ENCODE data around the gene FOLR2.

Gene FOLR2

DNA sequence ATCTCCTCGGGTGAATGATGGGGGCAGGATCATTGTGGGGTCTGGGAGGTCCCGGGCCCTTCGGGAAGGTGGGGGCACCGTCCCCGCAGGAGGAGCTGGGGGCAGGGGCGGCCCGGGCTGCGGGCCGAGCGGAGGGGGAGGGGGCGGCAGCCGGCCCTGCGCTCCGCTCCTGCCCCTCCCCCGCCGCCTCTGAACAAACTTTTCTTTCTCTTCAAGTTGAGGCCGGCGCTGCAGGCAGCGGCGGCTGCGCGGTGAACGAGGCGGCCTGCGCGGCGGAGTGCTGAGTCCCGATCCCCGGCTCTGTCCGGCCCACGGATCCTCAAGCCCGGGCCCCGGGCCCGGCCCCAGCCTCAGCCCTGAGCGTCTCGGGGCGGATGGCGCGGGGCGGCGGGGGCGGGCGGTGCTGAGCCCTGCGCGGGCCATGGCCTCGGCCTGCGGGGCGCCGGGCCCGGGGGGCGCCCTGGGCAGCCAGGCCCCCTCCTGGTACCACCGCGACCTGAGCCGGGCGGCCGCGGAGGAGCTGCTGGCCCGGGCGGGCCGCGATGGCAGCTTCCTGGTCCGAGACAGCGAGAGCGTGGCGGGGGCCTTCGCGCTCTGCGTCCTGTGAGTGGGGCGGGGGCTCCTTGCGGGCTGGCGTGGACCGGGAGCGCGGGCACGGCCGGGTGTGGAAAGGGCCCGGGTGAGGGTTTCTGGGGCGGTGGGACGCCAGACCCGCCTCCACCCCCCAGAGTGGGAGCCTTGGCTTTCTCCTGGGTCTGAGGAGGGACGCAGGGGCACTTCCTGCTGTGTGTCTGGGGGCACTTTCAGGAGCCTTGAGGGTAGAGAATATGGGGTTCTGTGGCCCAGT, 8.2 kb downstream of the FOLR2 start, which contains the start of gene INPPL1:
TSS of gene INPPL1 (plus strand) at position 204 of the 847 bp plus-strand sequence. CDS start at position 422, 218 bp downstream.
- H3K27me3 ChIP-seq (ENCODE audit: control insufficient read depth, insufficient read depth, low read length): no peaks in the 10 kb centered on the region
- peaks cover 24% of the 10 kb centered on the region for H3K4me1 ChIP-seq (ENCODE audit: control insufficient read depth, insufficient read depth, low read length)
- H3K27ac ChIP-seq (ENCODE audit: low read depth, low read length): peak within 1 kb of the TSS; percentile 95
- H3K36me3 ChIP-seq (ENCODE audit: control insufficient read depth, insufficient read depth, low read length): peaks cover 31% of the 10 kb centered on the region
- peak within 1 kb of the TSS; percentile 80 for H3K4me3 ChIP-seq (ENCODE audit: low read depth, low read length)
- H3K9ac ChIP-seq (ENCODE audit: low read length): peak within 1 kb of the TSS; percentile 95
- H3K9me3 ChIP-seq (ENCODE audit: control insufficient read depth, insufficient read depth, low read depth, low read length): no peaks in the 10 kb centered on the region

- Histone ChIP-seq H3K9me3 (ENCODE audit: control insufficient read depth, insufficient read depth, low read depth, low read length) (no peaks in the 10 kb centered on the region), H3K36me3 (ENCODE audit: control insufficient read depth, insufficient read depth, low read length) (peaks cover 38% of the 10 kb centered on the region), H3K9ac (ENCODE audit: low read length) (peak overlapping the region; percentile 95), H3K27ac (ENCODE audit: low read depth, low read length) (no peak overlapping the region; the same call in 1 of the 2 replicates), H3K4me1 (ENCODE audit: control insufficient read depth, insufficient read depth, low read length) (peaks cover 24% of the 10 kb centered on the region), H3K27me3 (ENCODE audit: control insufficient read depth, insufficient read depth, low read length) (no peaks in the 10 kb centered on the region), H3K4me3 (ENCODE audit: low read depth, low read length) (peak overlapping the region; percentile 80)
Measured at GRCh38 chr11:72225411-72225951, 8.9 kb downstream of the FOLR2 start.

GRCh38 chr11:72226701-72227100, 10.1 kb downstream of the FOLR2 start:
- Histone ChIP-seq H3K4me3 (ENCODE audit: low read depth, low read length) (no peak overlapping the region), H3K27me3 (ENCODE audit: control insufficient read depth, insufficient read depth, low read length) (no peaks in the 10 kb centered on the region), H3K27ac (ENCODE audit: low read depth, low read length) (no peak overlapping the region), H3K36me3 (ENCODE audit: control insufficient read depth, insufficient read depth, low read length) (peaks cover 50% of the 10 kb centered on the region), H3K4me1 (ENCODE audit: control insufficient read depth, insufficient read depth, low read length) (peaks cover 16% of the 10 kb centered on the region), H3K9me3 (ENCODE audit: control insufficient read depth, insufficient read depth, low read depth, low read length) (no peaks in the 10 kb centered on the region), H3K9ac (ENCODE audit: low read length) (no peak overlapping the region)

DNA sequence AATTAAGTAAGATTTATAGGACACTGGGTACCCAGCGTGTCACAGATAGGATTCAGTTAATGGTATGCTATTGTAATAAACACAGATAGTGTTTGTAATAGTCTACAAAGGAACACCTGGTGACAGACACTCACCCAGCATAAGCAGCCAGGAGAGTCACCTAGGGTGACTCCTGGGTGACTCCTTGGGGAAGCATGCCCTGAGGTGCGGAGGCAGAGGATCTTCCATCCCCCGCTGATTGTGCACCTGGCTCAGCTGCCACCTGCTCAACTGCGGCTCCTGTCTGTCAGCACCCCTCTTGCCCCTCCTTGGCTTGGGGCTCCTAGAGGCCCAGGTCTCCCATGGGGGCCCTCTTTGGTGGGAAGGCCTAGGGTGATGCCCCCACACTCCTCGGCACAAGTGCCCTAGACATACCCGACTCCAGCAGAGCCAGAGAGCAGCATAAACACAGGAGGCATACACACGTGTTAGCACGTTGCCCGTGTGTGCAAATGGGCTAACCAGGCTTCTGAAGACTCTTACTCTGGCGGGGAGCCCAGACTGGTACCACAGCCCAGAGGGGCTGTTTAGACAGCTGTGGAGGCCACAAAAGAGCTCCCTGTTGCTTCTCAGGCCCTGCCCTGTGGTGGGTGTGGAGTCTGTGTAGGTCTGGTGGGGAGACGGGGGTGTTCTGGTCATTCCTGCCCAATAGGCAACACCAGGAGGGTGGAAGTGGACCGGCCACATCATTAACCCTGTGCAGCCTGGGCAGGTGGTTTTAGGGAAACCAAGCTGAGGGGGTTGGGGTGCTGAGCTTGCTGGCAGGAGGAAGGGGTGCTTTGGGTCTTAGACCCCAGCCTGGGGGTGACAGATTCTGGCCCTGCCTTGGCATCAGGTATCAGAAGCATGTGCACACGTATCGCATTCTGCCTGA, 11.0 kb downstream of the FOLR2 start:
- Histone ChIP-seq H3K9ac (ENCODE audit: low read length) (no peak overlapping the region), H3K27me3 (ENCODE audit: control insufficient read depth, insufficient read depth, low read length) (no peaks in the 10 kb centered on the region), H3K4me1 (ENCODE audit: control insufficient read depth, insufficient read depth, low read length) (peaks cover 8% of the 10 kb centered on the region), H3K9me3 (ENCODE audit: control insufficient read depth, insufficient read depth, low read depth, low read length) (no peaks in the 10 kb centered on the region), H3K4me3 (ENCODE audit: low read depth, low read length) (no peak overlapping the region), H3K36me3 (ENCODE audit: control insufficient read depth, insufficient read depth, low read length) (peaks cover 59% of the 10 kb centered on the region), H3K27ac (ENCODE audit: low read depth, low read length) (no peak overlapping the region)

- Histone ChIP-seq H3K27ac (ENCODE audit: low read depth, low read length) (no peak overlapping the region), H3K9ac (ENCODE audit: low read length) (no peak overlapping the region), H3K4me3 (ENCODE audit: low read depth, low read length) (no peak overlapping the region), H3K36me3 (ENCODE audit: control insufficient read depth, insufficient read depth, low read length) (peaks cover 66% of the 10 kb centered on the region), H3K27me3 (ENCODE audit: control insufficient read depth, insufficient read depth, low read length) (no peaks in the 10 kb centered on the region), H3K4me1 (ENCODE audit: control insufficient read depth, insufficient read depth, low read length) (peaks cover 4% of the 10 kb centered on the region), H3K9me3 (ENCODE audit: control insufficient read depth, insufficient read depth, low read depth, low read length) (no peaks in the 10 kb centered on the region)
Measured at GRCh38 chr11:72228229-72228843, 11.7 kb downstream of the FOLR2 start.

DNA sequence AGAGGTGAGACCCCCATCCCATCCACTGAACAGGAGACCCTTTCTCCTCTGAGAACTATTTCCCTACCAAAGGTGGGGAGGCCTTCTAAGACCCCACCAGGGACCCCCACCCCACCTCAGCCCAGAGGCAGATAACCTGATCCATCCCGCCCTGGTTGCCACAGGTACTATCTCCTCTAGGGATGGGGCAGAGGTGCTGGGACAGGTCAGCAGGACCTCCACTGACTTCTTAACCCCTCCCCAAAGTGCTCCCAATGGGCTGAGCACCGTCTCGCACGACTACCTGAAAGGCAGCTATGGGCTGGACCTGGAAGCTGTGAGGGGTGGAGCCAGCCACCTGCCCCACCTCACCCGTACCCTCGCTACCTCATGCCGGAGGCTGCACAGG, 12.2 kb downstream of the FOLR2 start:
- Histone ChIP-seq H3K9me3 (ENCODE audit: control insufficient read depth, insufficient read depth, low read depth, low read length) (no peaks in the 10 kb centered on the region), H3K4me3 (ENCODE audit: low read depth, low read length) (no peak overlapping the region), H3K4me1 (ENCODE audit: control insufficient read depth, insufficient read depth, low read length) (peaks cover 4% of the 10 kb centered on the region), H3K36me3 (ENCODE audit: control insufficient read depth, insufficient read depth, low read length) (peaks cover 71% of the 10 kb centered on the region), H3K9ac (ENCODE audit: low read length) (no peak overlapping the region), H3K27ac (ENCODE audit: low read depth, low read length) (no peak overlapping the region), H3K27me3 (ENCODE audit: control insufficient read depth, insufficient read depth, low read length) (no peaks in the 10 kb centered on the region)

DNA sequence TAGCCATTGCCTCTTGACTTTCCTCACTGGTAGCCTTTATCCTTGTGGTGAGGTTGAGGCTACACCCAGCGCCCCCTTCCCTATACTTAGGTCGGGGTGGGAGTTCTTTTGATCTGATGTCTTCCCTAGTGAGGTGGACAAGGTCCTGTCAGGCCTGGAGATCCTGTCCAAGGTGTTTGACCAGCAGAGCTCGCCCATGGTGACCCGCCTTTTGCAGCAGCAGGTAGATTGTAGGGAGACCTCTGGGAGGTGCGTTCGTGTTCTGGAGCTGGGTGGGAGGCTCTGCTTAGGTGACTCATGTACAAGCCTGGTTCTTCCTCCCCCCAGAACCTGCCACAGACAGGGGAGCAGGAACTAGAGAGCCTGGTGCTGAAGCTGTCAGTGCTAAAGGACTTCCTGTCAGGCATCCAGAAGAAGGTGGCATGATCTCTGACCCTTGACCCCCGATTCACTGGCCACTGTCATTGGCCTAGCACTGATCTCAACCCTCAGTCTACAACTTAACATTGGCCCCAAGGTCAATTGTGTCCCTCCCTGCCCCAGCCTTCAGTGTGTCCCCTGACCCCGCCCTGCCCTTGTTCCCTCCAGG, 12.8 kb downstream of the FOLR2 start:
- H3K4me1 ChIP-seq (ENCODE audit: control insufficient read depth, insufficient read depth, low read length): peaks cover 4% of the 10 kb centered on the region
- no peaks in the 10 kb centered on the region for H3K9me3 ChIP-seq (ENCODE audit: control insufficient read depth, insufficient read depth, low read depth, low read length)
- H3K27ac ChIP-seq (ENCODE audit: low read depth, low read length): no peak overlapping the region
- no peaks in the 10 kb centered on the region for H3K27me3 ChIP-seq (ENCODE audit: control insufficient read depth, insufficient read depth, low read length)
- peaks cover 77% of the 10 kb centered on the region for H3K36me3 ChIP-seq (ENCODE audit: control insufficient read depth, insufficient read depth, low read length)
- H3K4me3 ChIP-seq (ENCODE audit: low read depth, low read length): no peak overlapping the region
- H3K9ac ChIP-seq (ENCODE audit: low read length): no peak overlapping the region

DNA sequence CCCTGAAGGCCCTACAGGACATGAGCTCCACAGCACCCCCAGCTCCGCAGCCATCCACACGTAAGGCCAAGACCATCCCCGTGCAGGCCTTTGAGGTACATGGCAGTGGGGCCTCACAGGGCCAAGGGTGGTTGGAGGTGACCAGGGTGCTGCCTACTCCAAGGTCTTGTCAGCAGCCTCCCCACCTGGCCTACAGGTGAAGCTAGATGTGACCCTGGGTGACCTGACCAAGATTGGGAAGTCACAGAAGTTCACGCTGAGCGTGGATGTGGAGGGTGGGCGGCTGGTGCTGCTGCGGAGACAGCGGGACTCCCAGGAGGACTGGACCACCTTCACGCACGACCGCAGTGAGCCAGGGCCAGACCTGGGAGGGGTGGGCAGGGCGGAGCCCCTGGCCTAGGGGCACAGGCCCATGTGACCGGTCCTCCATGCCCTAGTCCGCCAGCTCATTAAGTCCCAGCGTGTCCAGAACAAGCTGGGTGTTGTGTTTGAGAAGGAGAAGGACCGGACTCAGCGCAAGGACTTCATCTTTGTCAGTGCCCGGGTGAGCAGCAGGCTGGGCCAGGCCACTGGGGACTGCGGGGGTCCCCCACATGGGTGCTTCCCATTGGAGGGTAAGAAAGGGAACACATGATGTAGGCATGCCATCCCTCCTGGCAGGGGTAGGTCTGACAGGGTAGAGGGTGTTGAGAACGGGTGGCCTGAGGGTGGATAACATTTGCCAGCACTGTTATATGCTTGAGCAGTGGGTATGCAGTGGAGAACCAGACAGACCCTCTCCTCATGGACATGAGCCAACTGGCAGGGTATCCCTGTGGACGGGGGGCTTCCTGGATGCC, 13.6 kb downstream of the FOLR2 start:
- Histone ChIP-seq H3K9me3 (ENCODE audit: control insufficient read depth, insufficient read depth, low read depth, low read length) (no peaks in the 10 kb centered on the region), H3K27ac (ENCODE audit: low read depth, low read length) (no peak overlapping the region), H3K4me1 (ENCODE audit: control insufficient read depth, insufficient read depth, low read length) (peaks cover 4% of the 10 kb centered on the region), H3K4me3 (ENCODE audit: low read depth, low read length) (no peak overlapping the region), H3K27me3 (ENCODE audit: control insufficient read depth, insufficient read depth, low read length) (no peaks in the 10 kb centered on the region), H3K9ac (ENCODE audit: low read length) (no peak overlapping the region), H3K36me3 (ENCODE audit: control insufficient read depth, insufficient read depth, low read length) (peaks cover 85% of the 10 kb centered on the region)

DNA sequence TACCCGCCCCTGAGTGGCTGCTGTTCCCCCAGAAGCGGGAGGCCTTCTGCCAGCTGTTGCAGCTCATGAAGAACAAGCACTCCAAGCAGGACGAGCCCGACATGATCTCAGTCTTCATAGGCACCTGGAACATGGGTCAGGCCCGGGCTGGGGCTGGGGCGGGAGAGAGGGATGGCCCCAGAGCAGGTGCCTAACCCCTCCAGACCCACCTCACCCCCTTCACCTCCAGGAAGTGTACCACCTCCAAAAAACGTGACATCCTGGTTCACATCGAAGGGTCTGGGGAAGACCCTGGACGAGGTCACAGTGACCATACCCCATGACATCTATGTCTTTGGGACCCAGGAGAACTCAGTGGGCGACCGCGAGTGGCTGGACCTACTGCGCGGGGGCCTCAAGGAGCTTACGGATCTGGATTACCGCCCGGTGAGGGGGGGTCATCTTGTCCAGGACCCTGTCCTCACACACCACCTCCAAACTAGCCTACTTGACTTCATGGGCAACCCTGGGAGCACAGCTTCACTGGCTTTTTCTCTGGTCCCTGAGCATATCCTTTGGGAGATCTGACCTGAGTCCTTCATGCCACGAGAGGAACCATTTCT, 14.3 kb downstream of the FOLR2 start:
- Histone ChIP-seq H3K9me3 (ENCODE audit: control insufficient read depth, insufficient read depth, low read depth, low read length) (no peaks in the 10 kb centered on the region), H3K36me3 (ENCODE audit: control insufficient read depth, insufficient read depth, low read length) (peaks cover 91% of the 10 kb centered on the region), H3K9ac (ENCODE audit: low read length) (no peak overlapping the region), H3K27me3 (ENCODE audit: control insufficient read depth, insufficient read depth, low read length) (no peaks in the 10 kb centered on the region), H3K4me1 (ENCODE audit: control insufficient read depth, insufficient read depth, low read length) (peaks cover under 1% of the 10 kb centered on the region; the same call in 1 of the 2 replicates), H3K4me3 (ENCODE audit: low read depth, low read length) (no peak overlapping the region), H3K27ac (ENCODE audit: low read depth, low read length) (no peak overlapping the region)
